Heart left ventricle (tissue), 13 donors: Measurements from ENCODE around the gene IL4R.

Experiments
- POLR2A ChIP-seq, 2 donors: fragments of 450-650 bp; IDR thresholded peaks; one replicate each; pipeline ENCODE4 v1.6.1; 2017; ENCODE audit warnings: antibody characterized with exemption in 2 of 2, mild to moderate bottlenecking in 2 of 2, moderate library complexity in 2 of 2
- TF ChIP-seq, protein P1 (sequence below), 12 donors: fragments of 200-600 bp; sonication (generic) in 4 of 12; IDR thresholded peaks; one replicate each; pipeline versions ENCODE4 v1.5.0 to v1.8.0; 2018 to 2022; ENCODE audit warnings: antibody characterized with exemption in 12 of 12, mild to moderate bottlenecking in 5 of 12
- donor health status: ischemic (EF 13 %, LVEDD 7.1; RV severe dilation, severe dysfunction).
- donor health status: DM: no; HTN: yes; CAD: no.
- donor health status: DM: no; HTN: no; CAD: no.
- donor health status: ischemic (EF 25% LVEDD 6.9; RV normal size, moderate dysfunction).
- donor health status: ischemic (EF 25% LVEDD 5.7; RV mildly dilated, moderate dysfunction).
- donor health status: ischemic (EF 35%, LVEDD 5.7; RV mildly dilated, moderate dysfunction).
- donor health status: nonischemic (EF 11% LVEDD 7.7; RV severe dilation, severe dysfunction).
- donor health status: DM: yes; HTN: yes; CAD: no.
- donor health status: PGD.
- donor health status: ischemic (EF 29% LVEDD 5.4; RV normal size, mild dysfunction).
- donor health status: nonischemic (EF 23%, LVEDD 6.1; RV moderate dilation, normal function).

DNA sequence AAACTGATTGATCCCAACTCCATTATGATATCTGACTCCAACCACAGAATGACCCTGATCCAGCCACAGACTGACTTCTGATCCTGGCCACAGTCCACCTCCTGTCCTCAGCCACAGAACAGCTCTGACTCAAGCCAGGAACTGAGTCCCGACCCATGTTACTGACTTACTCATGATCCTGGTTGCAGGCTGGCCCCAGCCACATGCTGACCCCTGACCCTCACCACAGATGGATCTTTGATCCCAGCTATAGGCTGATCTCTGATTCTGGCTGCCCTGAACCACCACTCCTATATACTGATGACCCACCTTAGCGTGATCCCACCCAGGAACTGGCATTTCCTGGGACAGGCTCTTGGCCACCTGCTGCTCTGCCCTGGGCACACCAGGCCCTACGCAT, 56.0 kb downstream of the IL4R start:
- no peak for TF ChIP-seq POLR2A (IDR thresholded peaks at IDR 0.05)
- TF ChIP-seq, protein P1, sequence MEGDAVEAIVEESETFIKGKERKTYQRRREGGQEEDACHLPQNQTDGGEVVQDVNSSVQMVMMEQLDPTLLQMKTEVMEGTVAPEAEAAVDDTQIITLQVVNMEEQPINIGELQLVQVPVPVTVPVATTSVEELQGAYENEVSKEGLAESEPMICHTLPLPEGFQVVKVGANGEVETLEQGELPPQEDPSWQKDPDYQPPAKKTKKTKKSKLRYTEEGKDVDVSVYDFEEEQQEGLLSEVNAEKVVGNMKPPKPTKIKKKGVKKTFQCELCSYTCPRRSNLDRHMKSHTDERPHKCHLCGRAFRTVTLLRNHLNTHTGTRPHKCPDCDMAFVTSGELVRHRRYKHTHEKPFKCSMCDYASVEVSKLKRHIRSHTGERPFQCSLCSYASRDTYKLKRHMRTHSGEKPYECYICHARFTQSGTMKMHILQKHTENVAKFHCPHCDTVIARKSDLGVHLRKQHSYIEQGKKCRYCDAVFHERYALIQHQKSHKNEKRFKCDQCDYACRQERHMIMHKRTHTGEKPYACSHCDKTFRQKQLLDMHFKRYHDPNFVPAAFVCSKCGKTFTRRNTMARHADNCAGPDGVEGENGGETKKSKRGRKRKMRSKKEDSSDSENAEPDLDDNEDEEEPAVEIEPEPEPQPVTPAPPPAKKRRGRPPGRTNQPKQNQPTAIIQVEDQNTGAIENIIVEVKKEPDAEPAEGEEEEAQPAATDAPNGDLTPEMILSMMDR (IDR thresholded peaks at IDR 0.05): no peak
